Mucosa of rectum (tissue), 2 donors: ENCODE measurements around the gene LCN1.

Source experiments
- H3K27ac ChIP-seq, 2 donors: one replicate each; pipeline ENCODE4 v1.7.0; 2013; ENCODE audit warnings: inconsistent platforms in 2 of 2, low read depth in 2 of 2, low read length in 2 of 2
- H3K27me3 ChIP-seq, 2 donors: one replicate each; pipeline ENCODE4 v1.7.0; 2013; ENCODE audit warnings: low read length in 2 of 2; ENCODE audit not compliant: control insufficient read depth in 2 of 2, insufficient read depth in 2 of 2
- H3K36me3 ChIP-seq, 2 donors: one replicate each; pipeline ENCODE4 v1.7.0; 2013; ENCODE audit warnings: low read length in 2 of 2; ENCODE audit not compliant: control insufficient read depth in 2 of 2, insufficient read depth in 2 of 2
- H3K4me1 ChIP-seq, 2 donors: one replicate each; pipeline ENCODE4 v1.7.0; 2013; ENCODE audit warnings: low read length in 2 of 2, mild to moderate bottlenecking in 1 of 2; ENCODE audit not compliant: control insufficient read depth in 2 of 2, insufficient read depth in 2 of 2
- H3K4me3 ChIP-seq, 2 donors: one replicate each; pipeline ENCODE4 v1.7.0; 2013; ENCODE audit warnings: low read length in 2 of 2
- H3K9ac ChIP-seq, 2 donors: one replicate each; pipeline ENCODE4 v1.7.0; 2013; ENCODE audit warnings: low read length in 2 of 2, low read depth in 1 of 2, mild to moderate bottlenecking in 1 of 2
- H3K9me3 ChIP-seq, 2 donors: one replicate each; pipeline ENCODE4 v1.7.0; 2013; ENCODE audit warnings: low read length in 2 of 2; ENCODE audit not compliant: control insufficient read depth in 2 of 2
- donor health status: healthy.
- donor health status: Normal muscosa, but diverticular disease.

LCN1 gene

GRCh38 chr9:135480071-135480939 lies 40.9 kb upstream of the LCN1 start:
- Histone ChIP-seq H3K9ac (peak overlapping the region; percentile 60 to 84), H3K36me3 (peaks cover 5 to 13% of the 10 kb centered on the region in 2 donors), H3K27me3 (no peaks in the 10 kb centered on the region), H3K9me3 (no peaks in the 10 kb centered on the region), H3K27ac (peak overlapping the region; percentile 76 to 77), H3K4me3 (peak overlapping the region; percentile 73 to 84), H3K4me1 (peaks cover 8 to 11% of the 10 kb centered on the region in 2 donors)

GRCh38 chr9:135480940-135481310 lies 40.3 kb upstream of the LCN1 start:
- peak overlapping the region in 1 of 2 donors; percentile 76 for H3K27ac ChIP-seq
- H3K4me3 ChIP-seq, result peak overlapping the region; percentile 73 to 84
- no peaks in the 10 kb centered on the region for H3K27me3 ChIP-seq
- H3K36me3 ChIP-seq, result peaks cover 8 to 19% of the 10 kb centered on the region in 2 donors
- H3K4me1 ChIP-seq, result peaks cover 8 to 11% of the 10 kb centered on the region in 2 donors
- H3K9me3 ChIP-seq, result no peaks in the 10 kb centered on the region
- H3K9ac ChIP-seq, result peak overlapping the region; percentile 60 to 84

- H3K27ac ChIP-seq, result no peak overlapping the region
- peaks cover 8 to 11% of the 10 kb centered on the region in 2 donors for H3K4me1 ChIP-seq
- H3K9ac ChIP-seq, result no peak overlapping the region
- peaks cover 8 to 24% of the 10 kb centered on the region in 2 donors for H3K36me3 ChIP-seq
- no peaks in the 10 kb centered on the region for H3K27me3 ChIP-seq
- H3K4me3 ChIP-seq, result no peak overlapping the region
- H3K9me3 ChIP-seq, result no peaks in the 10 kb centered on the region
These were observed 39.1 kb upstream of the LCN1 start for GRCh38 chr9:135482015-135482754.

GRCh38 chr9:135484460-135485277 lies 36.6 kb upstream of the LCN1 start:
- H3K27ac ChIP-seq, result no peak overlapping the region
- peaks cover 4 to 6% of the 10 kb centered on the region in 2 donors for H3K4me1 ChIP-seq
- H3K4me3 ChIP-seq, result no peak overlapping the region
- H3K36me3 ChIP-seq, result peaks cover 8 to 27% of the 10 kb centered on the region in 2 donors
- H3K9ac ChIP-seq, result no peak overlapping the region
- no peaks in the 10 kb centered on the region for H3K9me3 ChIP-seq
- H3K27me3 ChIP-seq, result no peaks in the 10 kb centered on the region

GRCh38 chr9:135485385-135485784 lies 35.9 kb upstream of the LCN1 start:
- peaks cover 8 to 27% of the 10 kb centered on the region in 2 donors for H3K36me3 ChIP-seq
- peaks cover 4 to 6% of the 10 kb centered on the region in 2 donors for H3K4me1 ChIP-seq
- H3K4me3 ChIP-seq, result no peak overlapping the region
- H3K27me3 ChIP-seq, result no peaks in the 10 kb centered on the region
- no peak overlapping the region for H3K9ac ChIP-seq
- H3K9me3 ChIP-seq, result no peaks in the 10 kb centered on the region
- H3K27ac ChIP-seq, result no peak overlapping the region

- Histone ChIP-seq H3K9ac (no peak overlapping the region), H3K4me3 (no peak overlapping the region), H3K9me3 (no peaks in the 10 kb centered on the region), H3K27me3 (no peaks in the 10 kb centered on the region), H3K27ac (no peak overlapping the region), H3K4me1 (peaks cover 2 to 4% of the 10 kb centered on the region in 2 donors), H3K36me3 (peaks cover 8 to 27% of the 10 kb centered on the region in 2 donors)
These were observed 35.4 kb upstream of the LCN1 start for GRCh38 chr9:135485832-135486231.

- Histone ChIP-seq H3K9ac (no peak overlapping the region), H3K27ac (no peak overlapping the region), H3K9me3 (no peaks in the 10 kb centered on the region), H3K4me1 (no peaks in the 10 kb centered on the region), H3K36me3 (peaks cover 8 to 27% of the 10 kb centered on the region in 2 donors), H3K27me3 (no peaks in the 10 kb centered on the region), H3K4me3 (no peak overlapping the region)
These were observed 34.8 kb upstream of the LCN1 start for GRCh38 chr9:135486267-135487065.

GRCh38 chr9:135487281-135488012 lies 33.8 kb upstream of the LCN1 start:
- Histone ChIP-seq H3K9ac (no peak overlapping the region), H3K4me1 (no peaks in the 10 kb centered on the region), H3K4me3 (no peak overlapping the region), H3K27ac (no peak overlapping the region), H3K27me3 (no peaks in the 10 kb centered on the region), H3K36me3 (peaks cover 8 to 27% of the 10 kb centered on the region in 2 donors), H3K9me3 (no peaks in the 10 kb centered on the region)

- Histone ChIP-seq H3K27ac (no peak overlapping the region), H3K36me3 (peaks cover 8 to 27% of the 10 kb centered on the region in 2 donors)
These were observed 33.3 kb upstream of the LCN1 start for GRCh38 chr9:135488013-135488330.

More at GRCh38 chr9:135488013-135488330, 33.3 kb upstream of the LCN1 start:
- Histone ChIP-seq H3K4me3 (no peak overlapping the region), H3K9ac (no peak overlapping the region), H3K27me3 (no peaks in the 10 kb centered on the region), H3K9me3 (no peaks in the 10 kb centered on the region), H3K4me1 (no peaks in the 10 kb centered on the region)
